ENCODE measurements around the gene EVI5L.
A peak's percentile ranks its signal among the peaks of the same experiment; 100 is the strongest.
"Not testable (repeated sequence)": the region's sequence is repeated elsewhere in the genome, so short reads cannot be mapped to it uniquely, and the experiment has no call there.

Gene EVI5L

GRCh38 chr19:7829561-7830271 is at the start of gene EVI5L:
EVI5L (plus strand) TSS chr19:7830218; CDS start chr19:7846543, 16,325 bp downstream.
- DNase-seq = peak; percentile 100

DNA sequence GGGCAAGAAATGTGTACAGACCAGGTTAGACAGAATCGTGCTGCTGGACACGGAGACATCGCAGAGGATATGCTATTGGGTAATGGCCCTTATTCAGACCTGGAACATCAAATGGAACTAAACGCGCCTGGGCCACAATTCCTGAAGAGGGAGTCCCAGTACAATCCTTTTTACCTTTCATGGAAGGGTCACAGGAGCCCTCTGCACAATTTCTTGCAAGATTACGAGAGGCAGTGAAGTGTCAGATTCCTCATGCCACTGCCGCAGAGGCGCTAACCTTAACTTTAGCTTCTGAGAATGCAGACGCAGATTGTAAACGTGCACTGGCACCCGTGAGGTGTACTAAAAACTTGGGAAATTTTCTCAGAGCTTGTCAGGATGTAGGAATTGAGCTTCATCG is 48.9 kb upstream of the EVI5L start:
- no peak for DNase-seq

- DNase-seq = peak; percentile 20
Observed at GRCh38 chr19:7783991-7784423, 46.0 kb upstream of the EVI5L start.

GRCh38 chr19:7784856-7785255 is 45.2 kb upstream of the EVI5L start:
- no peak for DNase-seq

DNA sequence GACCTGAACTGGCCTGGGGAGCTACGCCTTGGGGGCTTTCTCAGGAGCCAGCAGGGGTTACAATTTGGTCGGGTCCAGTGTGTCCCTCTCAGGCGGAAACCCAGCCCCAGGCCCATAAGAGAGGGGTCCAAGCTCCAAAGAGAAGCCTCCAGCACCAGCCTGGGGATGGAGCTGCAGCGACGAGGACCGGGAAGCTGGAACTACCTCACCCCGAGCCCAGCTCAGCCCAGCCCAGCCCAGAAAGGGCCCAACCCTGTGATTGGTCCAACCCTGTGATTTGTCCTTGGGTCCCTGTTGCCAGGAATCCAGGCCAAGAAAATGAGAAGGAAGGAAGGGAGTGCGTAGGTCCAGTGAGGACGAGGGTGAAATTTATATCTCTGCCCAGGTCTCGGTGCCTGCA is 42.9 kb upstream of the EVI5L start:
- DNase-seq = no peak

DNA sequence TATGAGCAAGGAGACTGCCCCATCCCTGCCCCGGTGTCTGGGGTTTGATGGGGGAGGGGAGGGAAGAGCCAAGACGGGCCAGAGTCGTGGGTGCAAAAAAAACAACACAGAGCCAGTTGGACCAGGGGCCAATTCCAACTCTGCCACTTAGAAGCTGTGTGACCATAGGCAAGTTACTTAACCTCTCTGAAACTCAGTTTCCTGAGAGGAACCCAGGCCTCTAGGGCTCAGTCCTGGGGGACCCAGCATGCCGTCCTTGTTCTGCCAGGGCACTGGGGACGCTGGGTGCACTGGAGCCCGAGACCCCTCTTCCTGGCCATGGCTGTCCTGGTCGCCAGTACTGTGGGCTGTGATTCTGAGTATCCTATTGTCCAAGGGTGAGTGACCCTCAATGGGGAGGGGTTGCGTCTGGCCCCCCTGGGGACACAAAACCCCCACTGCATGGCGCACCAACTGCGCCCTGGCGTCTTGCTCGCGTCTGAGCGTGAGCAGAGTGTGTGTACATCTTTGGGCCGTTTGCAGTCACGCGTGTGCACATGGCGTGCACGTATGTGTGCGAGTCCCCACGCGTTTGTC is 42.3 kb upstream of the EVI5L start:
- no peak for DNase-seq

DNA sequence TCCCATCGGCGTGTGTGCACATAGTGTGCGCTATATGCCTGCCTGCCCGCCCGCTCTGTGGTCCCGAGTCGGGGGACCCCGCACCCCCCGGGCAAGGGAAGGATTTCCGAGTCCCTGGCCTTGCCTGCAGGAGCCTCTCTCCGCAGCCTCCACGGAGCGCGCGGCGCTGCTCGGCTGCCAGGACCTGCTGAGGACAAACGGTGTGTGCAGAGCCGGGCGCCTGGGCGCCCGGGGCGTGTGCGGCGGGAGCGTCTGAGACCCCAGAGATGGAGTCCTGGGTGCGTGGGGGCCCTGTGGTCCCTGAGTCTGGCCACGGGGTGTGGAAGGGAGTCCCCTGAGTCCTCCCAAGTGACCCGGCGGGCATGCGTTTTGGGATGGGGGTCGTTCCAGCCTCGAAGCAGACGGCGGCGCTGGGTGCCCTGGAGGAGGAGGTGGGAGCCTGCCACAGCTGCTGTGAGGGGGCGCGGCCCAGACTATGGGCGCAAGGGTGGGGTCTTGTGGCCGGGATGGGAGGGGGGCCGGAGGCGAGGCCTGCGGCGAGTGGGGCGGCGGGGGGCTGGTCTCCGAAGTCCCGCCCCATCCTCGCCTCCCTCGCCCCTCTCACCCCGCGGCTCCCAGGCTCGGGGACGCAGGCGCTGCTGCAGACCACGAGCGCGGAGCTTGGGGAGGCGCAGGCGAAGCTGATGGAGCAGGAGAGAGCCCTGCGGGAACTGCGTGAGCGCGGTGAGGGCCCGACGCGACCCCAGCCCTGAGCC is 41.7 kb upstream of the EVI5L start:
- DNase-seq = no peak

DNA sequence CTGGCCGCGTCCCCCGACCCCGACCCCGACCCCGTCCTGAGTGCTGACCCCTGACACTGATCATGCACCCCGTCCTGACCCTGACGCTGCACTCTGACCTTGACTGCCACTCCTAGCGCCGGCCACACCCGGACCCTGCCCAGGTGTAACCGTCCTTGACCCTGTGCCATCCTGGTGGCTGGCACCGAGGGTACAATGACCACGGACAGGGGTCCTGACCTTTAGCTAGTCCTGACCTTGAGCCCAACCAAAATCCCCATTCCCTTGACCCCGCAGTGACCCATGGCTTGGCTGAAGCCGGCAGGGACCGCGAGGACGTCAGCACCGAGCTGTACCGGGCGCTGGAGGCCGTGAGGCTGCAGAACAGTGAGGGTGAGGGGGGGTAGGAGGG is 41.1 kb upstream of the EVI5L start:
- no peak for DNase-seq

- DNase-seq = no peak
Observed at GRCh38 chr19:7789447-7789846, 40.6 kb upstream of the EVI5L start.

DNA sequence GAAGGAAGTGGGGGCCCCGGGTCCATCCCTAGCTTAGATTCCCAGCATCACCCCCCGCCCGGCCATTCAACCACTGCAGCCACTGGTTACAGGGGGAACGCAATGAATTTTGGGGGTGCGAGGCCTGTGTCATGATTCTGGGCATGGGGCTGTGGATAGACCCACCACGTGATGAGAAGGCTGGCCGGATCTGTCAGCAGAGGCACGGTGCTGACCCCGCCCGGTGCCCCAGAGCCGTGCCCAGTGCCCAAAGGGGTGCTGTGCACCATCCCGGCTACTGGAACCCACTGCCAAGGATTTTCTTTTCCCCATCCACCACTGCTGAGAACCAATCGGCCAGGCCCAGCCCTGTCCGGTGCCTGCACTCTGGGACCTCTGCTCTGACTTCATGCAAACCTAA is 39.6 kb upstream of the EVI5L start:
- DNase-seq = no peak

GRCh38 chr19:7792281-7792680 is 37.7 kb upstream of the EVI5L start:
- no peak for DNase-seq

GRCh38 chr19:7792701-7793100 is 37.3 kb upstream of the EVI5L start:
- DNase-seq = not testable (repeated sequence)

GRCh38 chr19:7793493-7793892 is 36.5 kb upstream of the EVI5L start:
- DNase-seq = no peak

DNA sequence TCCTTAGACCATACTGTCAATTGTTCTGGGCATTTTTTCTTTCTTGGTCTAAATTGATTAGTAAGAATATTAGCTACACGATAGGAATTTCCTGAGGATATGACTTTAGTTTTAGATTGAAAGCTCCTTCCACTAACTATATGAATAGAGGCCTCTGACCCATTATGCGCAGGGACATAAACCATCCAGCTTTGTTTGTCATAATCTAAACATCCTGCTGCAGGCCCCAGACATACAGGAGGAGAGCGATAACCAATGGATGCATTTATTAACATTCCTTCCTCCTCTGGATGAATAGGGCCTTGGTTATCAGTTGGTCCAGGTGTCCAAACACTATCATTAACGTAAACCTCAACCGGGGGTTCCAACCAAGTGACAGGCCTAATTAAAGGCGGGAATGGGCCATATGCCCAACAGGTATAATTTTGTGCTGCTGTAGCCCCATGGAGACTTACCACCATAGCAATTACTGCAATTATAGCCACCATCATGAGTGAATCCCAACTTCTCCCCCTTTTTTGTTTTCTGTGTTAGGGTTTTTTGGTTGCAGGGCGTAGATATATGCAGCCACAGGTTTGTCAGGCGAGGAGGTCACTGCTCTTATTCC is 34.4 kb upstream of the EVI5L start:
- no peak for DNase-seq

- peak; percentile 84 for DNase-seq
Observed at GRCh38 chr19:7799640-7800355, 30.2 kb upstream of the EVI5L start.

DNA sequence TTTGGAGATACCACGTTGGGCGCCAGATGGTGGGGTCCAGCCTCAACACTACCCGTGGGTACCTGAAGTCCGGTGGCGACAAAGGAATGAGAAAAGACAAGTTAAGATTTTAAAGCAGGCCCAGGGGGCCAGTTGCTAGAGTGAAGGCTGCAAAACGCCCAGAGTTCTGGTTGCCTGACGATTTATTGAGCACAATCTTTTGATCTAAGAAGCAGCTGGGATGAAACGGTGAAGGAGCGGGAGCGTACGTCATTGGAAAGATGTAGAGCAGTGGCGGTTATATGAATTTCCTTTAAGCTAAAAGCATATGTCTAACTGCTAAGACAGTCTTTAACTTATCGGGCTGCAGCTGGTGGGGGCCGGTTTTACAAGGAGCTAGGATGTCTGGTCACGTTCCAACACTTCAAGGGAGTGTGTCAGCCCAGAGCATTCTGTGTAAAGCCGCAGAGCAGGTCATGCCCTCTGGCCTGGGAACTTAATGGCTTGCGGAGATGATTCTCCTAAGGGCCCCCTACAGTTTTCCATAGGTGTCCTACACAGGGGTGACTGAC is 28.9 kb upstream of the EVI5L start:
- DNase-seq = no peak

DNA sequence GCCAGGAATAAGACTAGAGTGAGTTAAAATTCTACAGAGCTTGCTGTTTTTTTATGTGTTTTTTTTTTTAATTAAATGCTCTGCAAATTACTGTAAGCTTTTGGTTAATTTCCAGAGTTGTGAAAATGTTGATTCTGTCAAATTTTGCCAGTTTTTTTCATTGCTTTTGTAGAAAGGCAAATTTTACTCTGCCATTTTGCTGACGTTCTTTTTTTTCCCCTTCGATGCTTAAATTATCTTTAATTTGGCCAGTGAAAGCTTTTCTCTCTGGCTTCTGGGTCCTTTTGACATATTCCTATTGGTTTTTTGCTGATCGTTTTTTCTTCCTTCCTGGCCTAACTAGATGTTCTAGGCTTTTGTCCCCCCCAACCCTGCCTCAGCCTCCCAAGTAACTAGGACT is 23.8 kb upstream of the EVI5L start:
- no peak for DNase-seq

GRCh38 chr19:7806876-7807275 is 23.1 kb upstream of the EVI5L start:
- no peak for DNase-seq

DNA sequence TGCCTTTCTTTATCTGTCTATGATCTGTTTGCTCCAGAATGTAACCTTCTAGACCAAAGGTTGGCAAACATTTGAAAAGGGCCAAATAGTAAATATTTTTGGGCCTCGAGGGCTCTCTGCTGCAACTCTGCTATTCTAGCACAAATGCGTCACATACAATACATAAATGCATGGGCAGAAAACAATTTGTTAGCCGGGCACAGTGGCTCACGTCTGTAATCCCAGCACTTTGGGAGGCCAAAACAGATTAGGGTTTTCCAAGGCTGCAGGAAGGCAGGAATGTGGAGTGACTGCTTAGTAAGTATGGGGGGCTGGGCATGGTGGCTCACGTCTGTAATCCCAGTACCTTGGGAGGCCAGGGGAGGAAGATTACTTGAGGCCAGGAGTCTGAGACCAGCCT is 21.9 kb upstream of the EVI5L start:
- DNase-seq = no peak

- no peak for DNase-seq
Observed at GRCh38 chr19:7811989-7812388, 18.0 kb upstream of the EVI5L start.

DNA sequence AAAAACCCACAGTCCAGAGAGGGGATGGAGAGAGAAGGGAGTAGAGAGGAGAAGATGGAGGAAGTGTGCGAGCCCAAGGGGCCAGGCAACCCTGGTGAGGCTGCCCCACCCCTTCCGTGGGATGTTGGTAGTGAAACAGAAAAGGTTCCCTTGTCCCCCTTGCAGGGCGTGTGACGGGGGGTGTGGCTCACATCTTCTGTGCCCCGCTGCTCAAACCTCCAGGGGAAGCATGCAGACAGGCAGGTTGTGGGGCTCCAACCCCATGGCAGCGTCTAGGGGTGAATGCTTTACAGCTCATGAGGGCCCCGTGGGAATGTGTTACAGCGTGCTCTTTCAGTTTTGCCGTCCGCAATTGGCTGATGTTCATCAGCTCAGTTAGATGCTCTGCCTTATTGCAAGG is 14.7 kb upstream of the EVI5L start:
- DNase-seq = peak; percentile 34

- DNase-seq = not testable (repeated sequence)
Observed at GRCh38 chr19:7816040-7816439, 14.0 kb upstream of the EVI5L start.

- peak; percentile 55 for DNase-seq
Observed at GRCh38 chr19:7817801-7818200, 12.2 kb upstream of the EVI5L start.
